Neuron (in vitro differentiated cells): ENCODE measurements around the gene GPR161.
A peak's percentile ranks its signal among the peaks of the same experiment; 100 is the strongest.
"Not testable (repeated sequence)": the region's sequence is repeated elsewhere in the genome, so short reads cannot be mapped to it uniquely, and the experiment has no call there.

Experiments
- H2AFZ ChIP-seq: one replicate; pipeline ENCODE4 v1.6.1; 2013; ENCODE audit warnings: low read depth, mild to moderate bottlenecking, inconsistent platforms, low read length, moderate library complexity
- H3K27me3 ChIP-seq: one replicate; pipeline ENCODE4 v1.6.1; 2013; ENCODE audit warnings: low read length; ENCODE audit not compliant: insufficient read depth
- H3K36me3 ChIP-seq: one replicate; pipeline ENCODE4 v1.6.1; 2013; ENCODE audit warnings: low read length; ENCODE audit not compliant: insufficient read depth
- H3K4me1 ChIP-seq: one replicate; pipeline ENCODE4 v1.6.1; 2013; ENCODE audit warnings: low read length; ENCODE audit not compliant: insufficient read depth
- H3K4me3 ChIP-seq: 2 replicates; pipeline ENCODE4 v1.5.1; 2013; ENCODE audit warnings: mild to moderate bottlenecking, low read length, moderate library complexity
- H3K9me3 ChIP-seq: one replicate; pipeline ENCODE4 v1.6.1; 2013; ENCODE audit warnings: low read length

GPR161 gene

GRCh38 chr1:168136709-168137514, at the start of gene GPR161:
Gene GPR161, minus strand, starts transcription at chr1:168136930. Its CDS starts 32,080 bp downstream, at chr1:168104850.
- H3K4me3 ChIP-seq: peak within 1 kb of the TSS; percentile 83
- H3K27me3 ChIP-seq: no peaks in the 10 kb centered on the region
- no peaks in the 10 kb centered on the region for H3K9me3 ChIP-seq
- H3K4me1 ChIP-seq: peaks cover 30% of the 10 kb centered on the region
- H3K36me3 ChIP-seq: peaks cover 2% of the 10 kb centered on the region
- H2AFZ ChIP-seq: peak within 1 kb of the TSS; percentile 69

- not testable (repeated sequence) for H3K9me3 ChIP-seq, H3K4me3 ChIP-seq, H3K27me3 ChIP-seq, H3K36me3 ChIP-seq, H2AFZ ChIP-seq
- peaks cover 13% of the 10 kb centered on the region for H3K4me1 ChIP-seq
These were observed 44.5 kb upstream of the GPR161 start for GRCh38 chr1:168181063-168181720.

- Histone ChIP-seq H3K4me1 (peaks cover 13% of the 10 kb centered on the region), H3K27me3 (no peaks in the 10 kb centered on the region), H3K4me3 (peak overlapping the region; percentile 82), H3K36me3 (no peaks in the 10 kb centered on the region), H2AFZ (no peak overlapping the region), H3K9me3 (no peaks in the 10 kb centered on the region)
These were observed 43.4 kb upstream of the GPR161 start for GRCh38 chr1:168180148-168180524.

- H3K36me3 ChIP-seq: no peaks in the 10 kb centered on the region
- H3K27me3 ChIP-seq: no peaks in the 10 kb centered on the region
- H3K4me3 ChIP-seq: peak overlapping the region; percentile 82
- H3K9me3 ChIP-seq: no peaks in the 10 kb centered on the region
- H3K4me1 ChIP-seq: peaks cover 13% of the 10 kb centered on the region
- peak overlapping the region; percentile 90 for H2AFZ ChIP-seq
These were observed 42.9 kb upstream of the GPR161 start for GRCh38 chr1:168179438-168180147.

GRCh38 chr1:168178638-168179437, 42.1 kb upstream of the GPR161 start, which contains the start of gene TIPRL:
Gene TIPRL, plus strand, starts transcription at chr1:168178962. Its CDS starts 116 bp downstream, at chr1:168179078.
- Histone ChIP-seq H2AFZ (peak within 1 kb of the TSS; percentile 90), H3K9me3 (no peaks in the 10 kb centered on the region)

GRCh38 chr1:168178227-168178637, 41.5 kb upstream of the GPR161 start:
- peak overlapping the region; percentile 90 for H2AFZ ChIP-seq
- H3K4me3 ChIP-seq: peak overlapping the region; percentile 82
- H3K27me3 ChIP-seq: no peaks in the 10 kb centered on the region
- H3K4me1 ChIP-seq: peaks cover 13% of the 10 kb centered on the region
- H3K9me3 ChIP-seq: no peaks in the 10 kb centered on the region
- no peaks in the 10 kb centered on the region for H3K36me3 ChIP-seq

More at GRCh38 chr1:168178638-168179437, 42.1 kb upstream of the GPR161 start, which contains the start of gene TIPRL:
- Histone ChIP-seq H3K36me3 (no peaks in the 10 kb centered on the region), H3K27me3 (no peaks in the 10 kb centered on the region), H3K4me3 (peak within 1 kb of the TSS; percentile 82), H3K4me1 (peaks cover 13% of the 10 kb centered on the region)

- H3K36me3 ChIP-seq: no peaks in the 10 kb centered on the region
- H2AFZ ChIP-seq: no peak overlapping the region
- no peaks in the 10 kb centered on the region for H3K4me1 ChIP-seq
- no peak overlapping the region for H3K4me3 ChIP-seq
- H3K9me3 ChIP-seq: no peaks in the 10 kb centered on the region
- H3K27me3 ChIP-seq: no peaks in the 10 kb centered on the region
These were observed 35.7 kb upstream of the GPR161 start for GRCh38 chr1:168172250-168172915.

- Histone ChIP-seq H3K27me3 (no peaks in the 10 kb centered on the region), H3K4me3 (no peak overlapping the region), H2AFZ (peak overlapping the region; percentile 77), H3K36me3 (no peaks in the 10 kb centered on the region), H3K9me3 (no peaks in the 10 kb centered on the region), H3K4me1 (no peaks in the 10 kb centered on the region)
These were observed 34.1 kb upstream of the GPR161 start for GRCh38 chr1:168170564-168171508.

GRCh38 chr1:168167806-168168205, 31.1 kb upstream of the GPR161 start:
- Histone ChIP-seq H3K9me3 (no peaks in the 10 kb centered on the region), H3K4me3 (no peak overlapping the region), H3K27me3 (peaks cover 3% of the 10 kb centered on the region), H3K4me1 (no peaks in the 10 kb centered on the region), H3K36me3 (no peaks in the 10 kb centered on the region), H2AFZ (no peak overlapping the region)

- Histone ChIP-seq H3K4me1 (no peaks in the 10 kb centered on the region), H2AFZ (no peak overlapping the region), H3K36me3 (no peaks in the 10 kb centered on the region), H3K4me3 (no peak overlapping the region), H3K9me3 (no peaks in the 10 kb centered on the region), H3K27me3 (peaks cover 3% of the 10 kb centered on the region)
These were observed 28.0 kb upstream of the GPR161 start for GRCh38 chr1:168164771-168165170.

GRCh38 chr1:168163670-168164069, 26.9 kb upstream of the GPR161 start:
- no peaks in the 10 kb centered on the region for H3K36me3 ChIP-seq
- H3K27me3 ChIP-seq: peaks cover 3% of the 10 kb centered on the region
- no peak overlapping the region for H3K4me3 ChIP-seq

More at GRCh38 chr1:168163670-168164069, 26.9 kb upstream of the GPR161 start:
- Histone ChIP-seq H2AFZ (no peak overlapping the region), H3K4me1 (no peaks in the 10 kb centered on the region), H3K9me3 (no peaks in the 10 kb centered on the region)
